ENCODE measurements around the gene ERGIC1. TPM values are rescaled to one million over a fixed set of nuclear protein-coding genes. Genes with fewer than 3 reads are reported as not detected.

The ERGIC1 gene
- total and polyA plus RNA-seq, 2 experiments from 2014 or later, result 25.2 to 92.2 TPM

GRCh38 chr5:172869691-172870090, 35.6 kb downstream of the ERGIC1 start (continued):
- TF ChIP-seq ZNF331 (CRISPR knock-in tag; IDR thresholded peaks at IDR 0.05; ENCODE audit: low read depth) (no peak), EZH2 (IDR thresholded peaks at IDR 0.05; ENCODE audit: low read depth, unreplicated experiment) (no peak), STAT1 (IDR thresholded peaks at IDR 0.05; ENCODE audit: unreplicated experiment) (no peak)

- Histone ChIP-seq H3K27me3 (ENCODE audit: insufficient read depth) (no peaks in the 10 kb centered on the region), H3K4me1 (ENCODE audit: insufficient read depth) (peaks cover 77% of the 10 kb centered on the region), H3F3A (replicated peaks; ENCODE audit: low read depth) (peaks cover 11% of the 10 kb centered on the region; the same call in 1 of the 2 replicates), H2AFZ (no peak overlapping the region), H3K4me3 (no peak overlapping the region), H3K4me2 (no peak overlapping the region), H3K36me3 (ENCODE audit: insufficient read depth) (no peaks in the 10 kb centered on the region; the same call in 1 of the 2 replicates), H4K20me1 (replicated peaks; ENCODE audit: insufficient read depth) (peaks cover 45% of the 10 kb centered on the region), H3K9me2 (ENCODE audit: insufficient read depth) (no peaks in the 10 kb centered on the region), H3K27ac (ENCODE audit: low read depth) (peak overlapping the region; percentile 45; the same call in 1 of the 2 replicates), H3K79me2 (replicated peaks; ENCODE audit: insufficient read depth) (peaks cover 64% of the 10 kb centered on the region)
- DNase-seq (ENCODE audit: low spot score), result no peak
- Mint-ChIP-seq H3K4me1 (no peaks in the 10 kb centered on the region; the same call in none of the 3 replicates), H3K4me3 (no peak overlapping the region), H3K9me3 (no peaks in the 10 kb centered on the region), H3K27ac (no peak overlapping the region), H3K27me3 (ENCODE audit: insufficient read depth, low read depth, poor library complexity) (peaks cover 13% of the 10 kb centered on the region), H3K36me3 (ENCODE audit: low read depth) (no peaks in the 10 kb centered on the region)
- TF ChIP-seq EZH2phosphoT487 (IDR thresholded peaks at IDR 0.05; ENCODE audit: unreplicated experiment) (no peak), POLR2AphosphoS5 (IDR thresholded peaks at IDR 0.05; ENCODE audit: low read depth) (no peak), REST (IDR thresholded peaks at IDR 0.05; ENCODE audit: unreplicated experiment) (no peak), EZH2 (IDR thresholded peaks at IDR 0.05; ENCODE audit: low read depth, unreplicated experiment) (no peak), ZNF462 (CRISPR knock-in tag; IDR thresholded peaks at IDR 0.05) (no peak), ETS1 (IDR thresholded peaks at IDR 0.05) (no peak), JUNB (IDR thresholded peaks at IDR 0.05; ENCODE audit: unreplicated experiment) (no peak), CTCF (conservative IDR thresholded peaks at IDR 0.05; ENCODE audit: low read depth in 2 of 2) (no peak), STAT1 (IDR thresholded peaks at IDR 0.05; ENCODE audit: unreplicated experiment) (no peak), NANOG (IDR thresholded peaks at IDR 0.05; ENCODE audit: borderline replicate concordance) (no peak)
- ATAC-seq, result no peak
Observed at GRCh38 chr5:172870291-172870714, 36.3 kb downstream of the ERGIC1 start.
